GM12873 (cell line): ENCODE measurements around the gene CNKSR3.

Experiments
- CTCF ChIP-seq: IDR thresholded peaks from 2 replicates; pipeline ENCODE4 v1.5.1; 2012; ENCODE audit warnings: low read depth, mild to moderate bottlenecking, moderate library complexity, low read length, control low read depth; ENCODE audit not compliant: insufficient read depth; ENCODE audit errors: missing control alignments

CNKSR3 gene

GRCh38 chr6:154341871-154342270 lies 168.6 kb downstream of the CNKSR3 start:
- no peak for TF ChIP-seq CTCF

- TF ChIP-seq CTCF = no peak
These were observed 169.1 kb downstream of the CNKSR3 start for GRCh38 chr6:154341336-154341735.
